Measurements from ENCODE around the gene LAMA5.

DNA sequence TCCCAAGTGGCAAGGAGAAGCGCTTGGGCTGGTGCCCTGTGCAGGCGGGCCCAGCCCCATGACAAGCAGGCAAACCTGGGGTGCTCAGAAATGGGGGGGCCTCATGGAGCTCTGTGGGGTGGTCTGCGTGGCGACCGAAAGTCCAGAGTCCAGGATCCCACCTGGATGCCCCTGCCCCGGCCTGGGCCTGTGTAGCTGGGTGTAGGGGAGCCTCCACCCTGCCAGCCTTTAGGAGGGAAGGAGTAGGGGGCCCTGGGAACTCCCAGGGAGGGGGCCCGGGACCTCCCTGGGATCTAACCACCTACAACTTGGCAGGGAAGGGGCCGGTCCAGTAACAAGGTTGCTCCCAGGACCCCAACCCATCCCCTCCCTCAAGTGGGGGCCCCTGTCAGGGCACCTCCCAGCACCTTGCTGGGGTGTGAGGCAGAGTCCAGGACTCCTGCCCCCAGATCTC, 4.5 kb upstream of the LAMA5 start:
- no peak for TF ChIP-seq CTCF (IDR thresholded peaks at IDR 0.05; ENCODE audit: low read length)
- no peak for TF ChIP-seq EZH2phosphoT487 (IDR thresholded peaks at IDR 0.05; ENCODE audit: low read length)
- TF ChIP-seq EZH2 (optimal IDR thresholded peaks at IDR 0.05; ENCODE audit: low read depth, low read length) = no peak

All from MM.1S (cell line).